GM21367 (cell line): Measurements from ENCODE around the gene OTUB1.

Experiments
- ATAC-seq: cut with Tn5 transposase; IDR thresholded peaks from one replicate; pipeline ENCODE4 v1.9.1; 2021; ENCODE audit not compliant: unreplicated experiment

Gene OTUB1

GRCh38 chr11:63974259-63975143 is 11.7 kb upstream of the OTUB1 start, which contains the start of gene COX8A:
Gene COX8A, plus strand, starts transcription at chr11:63974620. Its CDS starts 61 bp downstream, at chr11:63974681.
- ATAC-seq: peak; percentile 95

- no peak for ATAC-seq
Measured at GRCh38 chr11:63978551-63979239, 7.5 kb upstream of the OTUB1 start.

GRCh38 chr11:63979426-63979825 is 6.8 kb upstream of the OTUB1 start:
- no peak for ATAC-seq

GRCh38 chr11:63985812-63986155 is 454 bp upstream of the OTUB1 start:
- ATAC-seq: peak; percentile 28

- ATAC-seq: no peak
Measured at GRCh38 chr11:63986932-63987513, 785 bp downstream of the OTUB1 start.

- no peak for ATAC-seq
Measured at GRCh38 chr11:63991558-63991957, 5.3 kb downstream of the OTUB1 start.

GRCh38 chr11:63993100-63993499 is 6.9 kb downstream of the OTUB1 start:
- no peak for ATAC-seq

- no peak for ATAC-seq
Measured at GRCh38 chr11:63993993-63994392, 7.8 kb downstream of the OTUB1 start.

- no peak for ATAC-seq
Measured at GRCh38 chr11:63996512-63996911, 10.3 kb downstream of the OTUB1 start.

GRCh38 chr11:63997104-63997700 is 11.0 kb downstream of the OTUB1 start:
- no peak for ATAC-seq

- ATAC-seq: no peak
Measured at GRCh38 chr11:63997801-63998337, 11.6 kb downstream of the OTUB1 start.

GRCh38 chr11:63998558-63999348 is 12.5 kb downstream of the OTUB1 start:
- no peak for ATAC-seq

- no peak for ATAC-seq
Measured at GRCh38 chr11:63999349-64000025, 13.2 kb downstream of the OTUB1 start.

- no peak for ATAC-seq
Measured at GRCh38 chr11:64000026-64000739, 13.9 kb downstream of the OTUB1 start.

- no peak for ATAC-seq
Measured at GRCh38 chr11:64000740-64001483, 14.7 kb downstream of the OTUB1 start.

- ATAC-seq: no peak
Measured at GRCh38 chr11:64001484-64002420, 15.5 kb downstream of the OTUB1 start.

GRCh38 chr11:64003807-64004589 is 17.8 kb downstream of the OTUB1 start:
- no peak for ATAC-seq
